T-helper 17 cell (primary cell): ENCODE data around the gene TOB1. TPM values are rescaled to one million over a fixed set of nuclear protein-coding genes. Genes with fewer than 3 reads are reported as not detected.
"Not testable (repeated sequence)": the region's sequence is repeated elsewhere in the genome, so short reads cannot be mapped to it uniquely, and the experiment has no call there.

Experiments
- ATAC-seq: fragments of 150-1000 bp; cut with Tn5 transposase; 2 replicates; pipeline ENCODE4 v1.10.0; 2021; ENCODE audit warnings: mild to moderate bottlenecking, moderate library complexity
- DNase-seq, 3 donors: peaks; one replicate each; pipeline versions ENCODE4 v3.0.0 to v3.0.0-alpha.2; 2020 to 2021
- H3K9me3 ChIP-seq: one replicate; pipeline ENCODE4 v1.7.0; 2013; ENCODE audit warnings: low read length, mild to moderate bottlenecking; ENCODE audit not compliant: control insufficient read depth, poor library complexity, severe bottlenecking
- H3K27ac Mint-ChIP-seq: one replicate; pipeline ENCODE4 v1.8.0; 2022; ENCODE audit warnings: mild to moderate bottlenecking, moderate library complexity, mixed read lengths
- H3K27me3 Mint-ChIP-seq: one replicate; pipeline ENCODE4 v1.8.0; 2022; ENCODE audit warnings: mixed read lengths
- H3K36me3 Mint-ChIP-seq: one replicate; pipeline ENCODE4 v1.8.0; 2022; ENCODE audit warnings: low read depth, mixed read lengths
- H3K4me1 Mint-ChIP-seq: one replicate; pipeline ENCODE4 v1.8.0; 2022; ENCODE audit warnings: mild to moderate bottlenecking, mixed read lengths
- H3K4me3 Mint-ChIP-seq: one replicate; pipeline ENCODE4 v1.8.0; 2022; ENCODE audit warnings: mild to moderate bottlenecking, moderate library complexity, mixed read lengths
- total RNA-seq, 4 donors: library from RNA in 2 of 4; stranded (reverse) in 2 of 4; gene quantifications; one replicate each; pipeline ENCODE4 v1.2.3 and lab custom pipeline; 2022 to 2026

Gene TOB1
- total RNA-seq, 2 donors from 2014 or later, result 226 to 358 TPM

GRCh38 chr17:50890675-50891516 is 24.7 kb upstream of the TOB1 start:
- H3K4me1 Mint-ChIP-seq, result peaks cover 25% of the 10 kb centered on the region
- H3K9me3 ChIP-seq, result no peaks in the 10 kb centered on the region
- no peaks in the 10 kb centered on the region for H3K27me3 Mint-ChIP-seq
- H3K27ac Mint-ChIP-seq, result no peak overlapping the region
- H3K4me3 Mint-ChIP-seq, result no peak overlapping the region
- no peaks in the 10 kb centered on the region for H3K36me3 Mint-ChIP-seq
- DNase-seq (no peak), ATAC-seq (no peak)

GRCh38 chr17:50889528-50890118 is 23.5 kb upstream of the TOB1 start:
- Mint-ChIP-seq H3K4me1 (peaks cover 25% of the 10 kb centered on the region), H3K36me3 (no peaks in the 10 kb centered on the region)

GRCh38 chr17:50887705-50888245 is 21.6 kb upstream of the TOB1 start:
- H3K4me3 Mint-ChIP-seq, result no peak overlapping the region
- no peaks in the 10 kb centered on the region for H3K27me3 Mint-ChIP-seq
- H3K4me1 Mint-ChIP-seq, result peaks cover 29% of the 10 kb centered on the region
- H3K9me3 ChIP-seq, result no peaks in the 10 kb centered on the region
- H3K27ac Mint-ChIP-seq, result peak overlapping the region; percentile 86
- ATAC-seq, result no peak
- no peak for DNase-seq
- H3K36me3 Mint-ChIP-seq, result no peaks in the 10 kb centered on the region

More at GRCh38 chr17:50889528-50890118, 23.5 kb upstream of the TOB1 start:
- no peak for ATAC-seq
- Mint-ChIP-seq H3K27me3 (no peaks in the 10 kb centered on the region), H3K4me3 (no peak overlapping the region), H3K27ac (no peak overlapping the region)
- no peaks in the 10 kb centered on the region for H3K9me3 ChIP-seq
- no peak for DNase-seq

GRCh38 chr17:50884439-50885311 is 18.5 kb upstream of the TOB1 start:
- DNase-seq (no peak), ATAC-seq (no peak)
- H3K27me3 Mint-ChIP-seq, result no peaks in the 10 kb centered on the region
- peaks cover 36% of the 10 kb centered on the region for H3K4me1 Mint-ChIP-seq
- no peaks in the 10 kb centered on the region for H3K9me3 ChIP-seq
- no peaks in the 10 kb centered on the region for H3K36me3 Mint-ChIP-seq
- H3K27ac Mint-ChIP-seq, result peak overlapping the region; percentile 77
- no peak overlapping the region for H3K4me3 Mint-ChIP-seq

- no peaks in the 10 kb centered on the region for H3K36me3 Mint-ChIP-seq
- DNase-seq, result no peak
- H3K4me1 Mint-ChIP-seq, result peaks cover 34% of the 10 kb centered on the region
Observed at GRCh38 chr17:50883850-50884438, 17.8 kb upstream of the TOB1 start.

GRCh38 chr17:50882851-50883250 is 16.7 kb upstream of the TOB1 start:
- Mint-ChIP-seq H3K36me3 (no peaks in the 10 kb centered on the region), H3K27ac (no peak overlapping the region), H3K4me1 (peaks cover 32% of the 10 kb centered on the region), H3K4me3 (no peak overlapping the region), H3K27me3 (no peaks in the 10 kb centered on the region)
- DNase-seq (no peak), ATAC-seq (no peak)
- H3K9me3 ChIP-seq, result no peaks in the 10 kb centered on the region

More at GRCh38 chr17:50883850-50884438, 17.8 kb upstream of the TOB1 start:
- Mint-ChIP-seq H3K27me3 (no peaks in the 10 kb centered on the region), H3K27ac (peak overlapping the region; percentile 77), H3K4me3 (no peak overlapping the region)
- no peaks in the 10 kb centered on the region for H3K9me3 ChIP-seq
- ATAC-seq, result peak; percentile 42

GRCh38 chr17:50881182-50881581 is 15.0 kb upstream of the TOB1 start:
- Mint-ChIP-seq H3K27ac (peak overlapping the region; percentile 68), H3K36me3 (no peaks in the 10 kb centered on the region), H3K4me3 (peak overlapping the region; percentile 28)

GRCh38 chr17:50879086-50879485 is 12.9 kb upstream of the TOB1 start:
- no peak overlapping the region for H3K4me3 Mint-ChIP-seq
- H3K4me1 Mint-ChIP-seq, result peaks cover 13% of the 10 kb centered on the region
- ATAC-seq, result no peak
- no peaks in the 10 kb centered on the region for H3K27me3 Mint-ChIP-seq
- no peaks in the 10 kb centered on the region for H3K36me3 Mint-ChIP-seq
- H3K9me3 ChIP-seq, result no peaks in the 10 kb centered on the region
- H3K27ac Mint-ChIP-seq, result no peak overlapping the region
- no peak for DNase-seq

More at GRCh38 chr17:50881182-50881581, 15.0 kb upstream of the TOB1 start:
- DNase-seq (no peak), ATAC-seq (peak; percentile 39)
- Mint-ChIP-seq H3K4me1 (peaks cover 18% of the 10 kb centered on the region), H3K27me3 (no peaks in the 10 kb centered on the region)
- no peaks in the 10 kb centered on the region for H3K9me3 ChIP-seq

GRCh38 chr17:50877838-50878237 is 11.7 kb upstream of the TOB1 start:
- Mint-ChIP-seq H3K4me1 (peaks cover 13% of the 10 kb centered on the region), H3K36me3 (no peaks in the 10 kb centered on the region), H3K27me3 (no peaks in the 10 kb centered on the region), H3K27ac (no peak overlapping the region), H3K4me3 (no peak overlapping the region)
- ATAC-seq (no peak), DNase-seq (no peak)
- H3K9me3 ChIP-seq, result no peaks in the 10 kb centered on the region

GRCh38 chr17:50877042-50877441 is 10.9 kb upstream of the TOB1 start:
- H3K27me3 Mint-ChIP-seq, H3K27ac Mint-ChIP-seq, DNase-seq, H3K9me3 ChIP-seq, ATAC-seq, H3K36me3 Mint-ChIP-seq, H3K4me3 Mint-ChIP-seq: not testable (repeated sequence)
- H3K4me1 Mint-ChIP-seq, result peaks cover 12% of the 10 kb centered on the region

GRCh38 chr17:50875074-50875473 is 8.9 kb upstream of the TOB1 start:
- DNase-seq (no peak), ATAC-seq (no peak)
- H3K36me3 Mint-ChIP-seq, result no peaks in the 10 kb centered on the region
- H3K27ac Mint-ChIP-seq, result no peak overlapping the region
- no peak overlapping the region for H3K4me3 Mint-ChIP-seq
- peaks cover 13% of the 10 kb centered on the region for H3K4me1 Mint-ChIP-seq
- H3K9me3 ChIP-seq, result no peaks in the 10 kb centered on the region
- no peaks in the 10 kb centered on the region for H3K27me3 Mint-ChIP-seq

GRCh38 chr17:50872710-50873424 is 6.7 kb upstream of the TOB1 start:
- Mint-ChIP-seq H3K4me1 (peaks cover 22% of the 10 kb centered on the region), H3K27me3 (no peaks in the 10 kb centered on the region), H3K4me3 (peak overlapping the region; percentile 15), H3K27ac (peak overlapping the region; percentile 24), H3K36me3 (no peaks in the 10 kb centered on the region)
- no peaks in the 10 kb centered on the region for H3K9me3 ChIP-seq
- DNase-seq (peak in 2 of 3 donors; percentile 27 to 36), ATAC-seq (peak; percentile 80)
